ENCODE results near the gene MMP10.
A peak's percentile ranks its signal among the peaks of the same experiment; 100 is the strongest.

The MMP10 gene

GRCh38 chr11:102780491-102780918, at the start of gene MMP10:
MMP10 (minus strand) TSS chr11:102780628; CDS start chr11:102780591, 37 bp downstream.
- DNase-seq (ENCODE audit: low read depth), result no peak
- no peak within 1 kb of the TSS for H3K4me3 ChIP-seq (ENCODE audit: low read depth, low read length)

GRCh38 chr11:102829316-102830000, 49.0 kb upstream of the MMP10 start:
- no peak for DNase-seq (ENCODE audit: low read depth)
- no peak overlapping the region for H3K4me3 ChIP-seq (ENCODE audit: low read depth, low read length)

DNA sequence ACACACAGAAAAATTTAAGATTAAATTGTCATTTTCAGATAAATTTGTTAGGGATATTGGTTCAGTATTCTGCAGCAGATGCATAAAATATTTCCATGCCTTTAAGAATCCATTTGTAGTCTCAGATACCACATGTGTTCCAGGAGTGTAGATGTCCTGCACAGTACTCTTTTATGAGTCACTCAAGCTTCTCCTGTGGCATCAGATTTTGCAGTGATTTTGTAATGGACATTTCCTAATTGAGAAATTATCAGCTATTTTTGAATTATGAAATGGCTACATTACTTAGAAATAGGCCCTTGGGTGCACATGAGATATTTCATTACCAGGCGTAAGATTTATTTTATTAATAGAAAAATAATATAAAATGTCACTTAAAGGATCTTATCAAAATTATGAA, 44.1 kb upstream of the MMP10 start:
- H3K4me3 ChIP-seq (ENCODE audit: low read depth, low read length), result no peak overlapping the region
- no peak for DNase-seq (ENCODE audit: low read depth)

DNA sequence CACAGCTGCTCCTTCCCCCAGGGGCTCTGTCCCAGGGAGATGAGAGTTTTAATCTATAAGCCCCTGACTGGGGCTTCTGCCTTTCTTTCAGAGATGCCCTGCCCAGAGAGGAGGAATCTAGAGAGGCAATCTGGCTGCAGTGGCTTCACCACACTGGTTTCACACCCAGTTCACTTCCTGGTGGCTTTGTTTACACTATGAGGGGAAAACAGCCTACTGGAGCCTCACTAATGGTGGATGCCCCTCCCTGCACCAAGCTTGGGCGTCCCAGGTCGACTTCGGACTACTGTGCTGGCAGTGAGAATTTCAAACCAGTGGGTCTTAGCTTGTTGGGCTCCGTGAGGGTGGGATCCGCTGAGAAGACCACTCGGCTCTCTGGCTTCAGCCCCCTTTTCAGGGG, 39.1 kb upstream of the MMP10 start:
- no peak overlapping the region for H3K4me3 ChIP-seq (ENCODE audit: low read depth, low read length)
- DNase-seq (ENCODE audit: low read depth), result no peak

DNA sequence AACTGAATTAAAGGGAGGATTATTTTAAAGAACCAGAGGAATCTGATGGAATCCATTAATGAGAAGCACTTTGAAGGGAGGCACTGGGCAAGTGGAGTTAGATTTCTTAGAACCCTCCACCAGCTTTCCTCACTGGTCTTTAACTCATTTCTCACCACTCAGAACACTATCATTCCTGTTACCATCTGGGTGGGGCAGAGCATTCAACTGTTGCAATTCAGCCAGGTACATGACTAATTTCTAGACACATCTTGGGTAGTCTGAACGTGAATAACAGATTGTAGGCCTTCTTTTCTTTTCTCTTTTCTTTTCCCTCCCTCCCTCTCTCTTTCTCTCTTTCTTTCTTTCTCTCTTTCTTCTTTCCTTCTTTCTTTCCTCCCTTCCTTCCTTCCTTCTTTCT, 33.1 kb upstream of the MMP10 start:
- DNase-seq (ENCODE audit: low read depth), result no peak
- no peak overlapping the region for H3K4me3 ChIP-seq (ENCODE audit: low read depth, low read length)

GRCh38 chr11:102812188-102812587, 31.8 kb upstream of the MMP10 start:
- no peak for DNase-seq (ENCODE audit: low read depth)
- H3K4me3 ChIP-seq (ENCODE audit: low read depth, low read length), result no peak overlapping the region

- DNase-seq (ENCODE audit: low read depth), result no peak
- no peak overlapping the region for H3K4me3 ChIP-seq (ENCODE audit: low read depth, low read length)
Observed at GRCh38 chr11:102810950-102811660, 30.7 kb upstream of the MMP10 start.

DNA sequence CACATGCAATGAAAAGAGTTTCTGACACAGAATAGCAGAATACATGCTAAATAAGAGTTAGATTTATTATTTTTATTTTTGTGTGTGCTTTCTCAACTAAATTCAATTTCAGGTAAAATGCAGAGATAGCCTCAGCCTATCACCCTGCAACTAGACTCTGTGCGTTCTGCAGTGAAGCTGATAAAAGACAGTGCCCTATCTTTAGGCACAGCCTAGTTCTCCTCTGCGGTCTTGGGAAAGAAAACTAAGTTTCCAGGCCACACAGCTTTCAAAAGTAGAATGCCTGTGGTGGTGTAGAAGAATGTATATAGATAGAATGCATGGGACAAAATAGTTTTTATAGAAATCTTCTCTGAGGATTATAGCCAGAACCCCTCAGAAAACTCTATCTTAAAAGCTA, 29.5 kb upstream of the MMP10 start:
- DNase-seq (ENCODE audit: low read depth), result no peak
- no peak overlapping the region for H3K4me3 ChIP-seq (ENCODE audit: low read depth, low read length)

DNA sequence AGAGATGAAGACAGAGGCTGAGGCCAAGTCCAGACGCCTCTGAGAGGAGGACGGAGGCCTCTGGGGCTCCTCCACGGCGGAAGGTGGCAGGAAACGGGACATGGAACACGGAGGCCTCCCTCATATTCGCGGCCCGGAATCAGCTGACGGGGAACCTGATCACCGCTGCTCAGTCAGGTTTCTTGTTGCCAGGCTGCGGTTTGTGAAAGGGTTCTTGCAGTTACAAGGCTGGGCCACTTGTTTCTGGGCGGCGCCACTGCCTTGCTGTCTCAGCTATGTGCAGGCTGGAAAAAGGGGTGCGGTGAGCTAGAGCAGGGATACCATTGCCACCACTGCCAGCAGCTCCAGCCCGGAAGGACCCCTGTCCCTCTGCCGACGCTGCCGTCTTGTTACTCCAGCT, 27.5 kb upstream of the MMP10 start:
- no peak overlapping the region for H3K4me3 ChIP-seq (ENCODE audit: low read depth, low read length)
- no peak for DNase-seq (ENCODE audit: low read depth)

- H3K4me3 ChIP-seq (ENCODE audit: low read depth, low read length), result no peak overlapping the region
- DNase-seq (ENCODE audit: low read depth), result no peak
Observed at GRCh38 chr11:102806296-102806695, 25.9 kb upstream of the MMP10 start.

DNA sequence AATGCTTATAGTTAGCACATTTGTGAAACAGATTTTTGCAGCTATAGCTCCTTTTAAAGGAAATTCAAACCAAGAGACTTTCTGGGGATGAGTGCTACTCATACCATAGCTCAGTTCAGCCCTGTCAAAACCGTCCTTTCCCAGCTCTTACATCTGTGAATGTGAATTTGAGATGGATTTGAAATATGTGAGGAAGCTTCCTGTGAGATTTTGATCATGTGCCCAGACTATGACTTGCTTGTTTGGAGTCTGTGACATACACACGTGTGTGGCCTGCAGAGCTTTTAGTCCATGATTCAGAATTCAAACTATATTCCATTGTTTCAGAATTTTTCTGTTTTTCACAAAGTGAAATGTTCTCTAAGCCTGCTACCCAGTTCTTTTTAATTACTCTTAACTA, 21.9 kb upstream of the MMP10 start:
- DNase-seq (ENCODE audit: low read depth), result peak; percentile 73
- no peak overlapping the region for H3K4me3 ChIP-seq (ENCODE audit: low read depth, low read length)

DNA sequence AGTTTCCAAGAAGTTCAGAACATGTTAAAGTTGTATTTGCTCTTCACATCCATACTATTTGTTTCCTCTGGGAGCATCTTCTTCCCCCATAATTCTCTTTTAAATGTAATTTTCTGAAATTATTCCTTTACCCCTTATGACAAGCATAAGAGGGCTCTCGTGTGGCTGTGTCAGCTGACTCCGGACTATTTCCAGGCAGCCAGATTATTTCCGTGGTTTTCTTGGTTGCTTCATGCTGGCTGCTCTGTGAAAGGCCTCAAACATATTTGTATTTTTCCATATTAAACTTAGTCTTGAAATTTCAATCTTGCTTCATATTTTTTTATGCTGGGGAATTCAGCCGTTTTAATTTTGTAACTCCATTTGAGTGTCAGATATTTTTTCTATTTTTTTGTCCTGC, 20.3 kb upstream of the MMP10 start:
- DNase-seq (ENCODE audit: low read depth), result no peak

DNA sequence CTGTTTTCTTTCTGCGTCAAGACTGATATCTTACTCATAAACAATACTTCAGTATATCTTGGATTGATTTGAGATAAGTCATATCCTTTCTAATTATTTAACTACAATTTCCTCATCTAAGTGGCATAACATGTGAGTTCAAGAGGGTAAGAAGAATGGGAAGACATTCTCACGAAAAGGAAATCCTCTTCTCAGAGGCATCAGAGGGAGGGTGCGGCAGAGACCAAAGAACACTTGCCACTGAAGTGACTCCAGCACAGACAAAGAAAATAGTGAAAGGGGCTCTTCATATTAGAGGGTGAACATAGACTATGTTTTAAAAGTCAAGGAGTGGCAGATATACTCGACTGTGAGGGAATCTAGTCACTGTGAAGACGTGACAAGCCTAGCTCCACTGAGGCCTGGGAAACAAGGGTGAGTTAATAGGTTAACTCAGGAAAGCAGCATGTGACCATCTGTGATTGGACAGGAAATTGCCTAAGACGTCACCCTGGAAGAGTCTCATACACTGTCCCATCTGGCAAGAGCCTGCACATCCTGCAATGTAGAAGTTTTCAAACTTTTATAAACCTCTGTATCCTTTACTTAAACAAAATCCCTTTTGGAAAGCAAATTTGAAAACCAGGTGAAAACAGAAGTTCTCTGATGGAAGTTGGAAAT, 19.4 kb upstream of the MMP10 start:
- H3K4me3 ChIP-seq (ENCODE audit: low read depth, low read length), result no peak overlapping the region
- DNase-seq (ENCODE audit: low read depth), result no peak

More for the DNA sequence above, 20.3 kb upstream of the MMP10 start:
- no peak overlapping the region for H3K4me3 ChIP-seq (ENCODE audit: low read depth, low read length)

- DNase-seq (ENCODE audit: low read depth), result peak; percentile 26
- no peak within 1 kb of the TSS for H3K4me3 ChIP-seq (ENCODE audit: low read depth, low read length)
Observed at GRCh38 chr11:102798012-102798746, 17.8 kb upstream of the MMP10 start, which contains the start of gene MMP1. MMP1 (minus strand) TSS chr11:102798160; CDS start chr11:102798092, 68 bp downstream.

DNA sequence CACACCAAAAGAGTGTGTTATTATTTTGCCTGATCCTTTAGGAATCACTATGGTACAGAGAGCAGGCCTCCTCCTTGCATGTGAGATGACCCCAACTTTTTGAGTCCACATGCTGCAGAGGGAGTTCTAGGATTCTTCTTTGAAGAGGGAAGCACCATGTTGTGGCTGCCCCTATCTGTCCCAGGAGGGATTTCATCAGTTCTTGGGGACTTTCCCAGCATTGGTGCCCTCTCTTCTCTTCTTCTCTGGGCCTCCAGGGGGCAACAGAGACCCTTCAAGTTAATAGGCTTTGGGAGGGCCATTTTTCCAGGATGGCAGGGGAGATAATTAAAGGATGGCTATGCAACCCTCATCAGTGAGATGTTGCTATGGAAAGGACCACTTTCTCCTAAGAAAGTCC, 14.0 kb upstream of the MMP10 start:
- no peak overlapping the region for H3K4me3 ChIP-seq (ENCODE audit: low read depth, low read length)
- no peak for DNase-seq (ENCODE audit: low read depth)

GRCh38 chr11:102793677-102794290, 13.4 kb upstream of the MMP10 start:
- DNase-seq (ENCODE audit: low read depth), result no peak
- H3K4me3 ChIP-seq (ENCODE audit: low read depth, low read length), result no peak overlapping the region

GRCh38 chr11:102792604-102793003, 12.2 kb upstream of the MMP10 start:
- no peak for DNase-seq (ENCODE audit: low read depth)
- no peak overlapping the region for H3K4me3 ChIP-seq (ENCODE audit: low read depth, low read length)

DNA sequence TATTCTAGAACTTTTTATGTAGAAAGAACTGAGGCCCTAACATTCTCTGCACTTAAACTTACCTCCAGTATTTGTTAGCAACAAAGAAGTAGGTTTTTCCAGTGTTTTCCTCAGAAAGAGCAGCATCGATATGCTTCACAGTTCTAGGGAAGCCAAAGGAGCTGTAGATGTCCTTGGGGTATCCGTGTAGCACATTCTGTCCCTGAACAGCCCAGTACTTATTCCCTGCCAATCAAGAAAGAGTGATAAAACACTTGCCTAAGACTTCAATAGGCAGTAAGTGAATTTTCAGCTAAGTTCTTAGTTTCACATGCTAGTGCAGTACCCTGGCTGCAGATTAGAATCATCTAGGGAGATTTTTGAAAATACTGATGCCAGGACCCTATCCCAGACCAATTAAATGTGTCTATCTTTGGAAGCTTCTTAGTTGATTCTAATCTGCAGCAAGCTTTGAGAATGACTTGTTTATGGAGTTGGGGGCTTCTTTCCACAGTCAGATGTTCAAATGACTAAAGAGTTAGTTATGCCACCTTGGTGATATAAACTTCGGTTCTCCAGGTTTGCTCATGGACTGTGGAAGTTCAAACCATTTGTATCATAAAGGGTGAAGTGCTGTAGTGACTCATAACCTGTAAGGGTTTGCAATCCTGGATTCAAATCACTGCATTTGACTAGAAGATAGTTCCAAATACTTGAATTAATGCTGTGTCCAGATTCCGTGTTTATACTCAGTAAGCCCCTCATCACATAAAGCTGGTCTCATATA, 11.0 kb upstream of the MMP10 start:
- H3K4me3 ChIP-seq (ENCODE audit: low read depth, low read length), result no peak overlapping the region

More for the DNA sequence above, 11.0 kb upstream of the MMP10 start:
- no peak for DNase-seq (ENCODE audit: low read depth)

Data from skeletal muscle cell (primary cell).